HG02623 (cell line): ENCODE results near the gene C11orf16.
"Not testable (repeated sequence)": the region's sequence is repeated elsewhere in the genome, so short reads cannot be mapped to it uniquely, and the experiment has no call there.

Experiments used
- ATAC-seq: cut with Tn5 transposase; IDR thresholded peaks from one replicate; pipeline ENCODE4 v1.9.1; 2021; ENCODE audit warnings: moderate library complexity; ENCODE audit not compliant: unreplicated experiment

Gene C11orf16

GRCh38 chr11:8899119-8899753 lies 33.5 kb downstream of the C11orf16 start:
- no peak for ATAC-seq

- not testable (repeated sequence) for ATAC-seq
Measured at GRCh38 chr11:8891185-8891584, 41.6 kb downstream of the C11orf16 start.

DNA sequence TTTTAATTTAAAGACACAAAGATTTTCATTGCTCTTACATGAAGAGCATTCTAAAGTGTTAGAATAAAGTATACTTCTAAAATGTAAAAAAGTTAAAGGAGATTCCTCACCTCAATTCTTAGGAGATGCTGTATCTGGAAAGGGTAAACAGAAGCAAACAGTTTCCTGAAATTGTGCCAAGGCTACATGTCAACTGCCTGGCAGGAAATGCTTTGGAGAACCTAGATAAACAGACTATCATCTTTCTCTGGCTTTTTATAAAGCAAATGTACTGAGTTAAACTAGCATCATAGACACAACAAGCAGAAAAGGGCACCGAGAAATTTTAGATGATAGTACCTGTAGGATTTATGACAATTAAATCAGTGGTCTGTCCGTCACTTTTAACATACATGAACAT lies 46.4 kb downstream of the C11orf16 start:
- no peak for ATAC-seq

DNA sequence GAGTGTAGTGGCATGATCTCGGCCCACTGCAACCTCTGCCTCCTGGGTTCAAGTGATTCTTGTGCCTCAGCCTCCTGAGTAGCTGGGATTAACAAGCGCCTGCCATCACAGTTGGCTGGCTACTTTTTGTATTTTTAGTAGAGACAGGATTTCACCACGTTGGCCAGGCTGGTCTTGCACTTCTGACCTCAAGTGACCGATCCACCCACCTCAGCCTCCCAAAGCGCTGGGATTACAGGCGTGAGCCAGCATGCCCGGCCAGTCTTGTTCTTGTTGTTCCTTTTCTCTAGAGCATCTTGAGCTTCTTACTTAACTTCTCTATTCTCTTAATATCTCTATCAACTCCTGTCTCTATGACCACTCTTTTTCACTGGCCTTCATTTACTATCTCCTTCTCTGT lies 51.2 kb downstream of the C11orf16 start:
- ATAC-seq, result not testable (repeated sequence)

- ATAC-seq, result no peak
Measured at GRCh38 chr11:8878771-8879170, 54.0 kb downstream of the C11orf16 start.

DNA sequence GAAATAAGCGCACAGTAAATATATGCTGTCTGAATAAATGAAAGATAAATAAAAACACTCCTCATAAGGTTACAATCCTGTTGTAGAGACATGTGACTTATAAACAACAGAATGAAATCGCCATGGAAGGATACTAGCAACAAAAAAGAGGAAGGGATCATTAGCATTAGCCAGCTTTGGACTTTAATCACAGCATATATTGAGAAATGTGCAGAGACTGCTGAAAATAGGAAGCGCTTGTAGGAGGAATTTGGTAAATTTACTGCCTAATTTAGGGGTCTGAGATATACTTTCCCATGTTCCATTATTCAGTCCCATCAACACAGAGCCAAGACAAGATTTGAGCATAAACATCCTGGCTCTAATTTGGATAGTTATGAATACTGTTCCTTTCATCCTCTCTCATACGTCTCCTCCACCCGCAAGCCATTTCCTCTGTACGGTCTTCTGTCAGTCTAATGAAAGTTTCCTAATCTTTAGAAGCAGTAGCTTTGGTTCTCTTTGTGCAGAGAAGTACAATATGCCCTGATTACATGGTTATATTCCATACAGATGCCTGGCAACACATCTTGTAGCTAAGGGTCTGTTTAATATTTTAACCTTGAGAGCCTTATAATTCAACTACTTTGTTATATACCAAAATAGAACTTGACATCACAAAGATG lies 58.9 kb downstream of the C11orf16 start:
- ATAC-seq, result no peak

- ATAC-seq, result no peak
Measured at GRCh38 chr11:8871962-8872361, 60.8 kb downstream of the C11orf16 start.

GRCh38 chr11:8871171-8871775 lies 61.5 kb downstream of the C11orf16 start:
- no peak for ATAC-seq

- no peak for ATAC-seq
Measured at GRCh38 chr11:8870411-8871170, 62.2 kb downstream of the C11orf16 start.
